Breast epithelium (tissue), 3 donors: ENCODE data around the gene TUBB1.

Experiments
- CTCF ChIP-seq, 3 donors: fragments of 450-650 bp; IDR thresholded peaks; one replicate each; pipeline ENCODE4 v1.5.1; 2016 to 2017; ENCODE audit warnings: antibody characterized with exemption in 3 of 3, mild to moderate bottlenecking in 3 of 3, moderate library complexity in 3 of 3
- POLR2A ChIP-seq: fragments of 450-650 bp; IDR thresholded peaks from one replicate; pipeline ENCODE4 v1.6.1; 2016; ENCODE audit warnings: antibody characterized with exemption, mild to moderate bottlenecking, moderate library complexity

DNA sequence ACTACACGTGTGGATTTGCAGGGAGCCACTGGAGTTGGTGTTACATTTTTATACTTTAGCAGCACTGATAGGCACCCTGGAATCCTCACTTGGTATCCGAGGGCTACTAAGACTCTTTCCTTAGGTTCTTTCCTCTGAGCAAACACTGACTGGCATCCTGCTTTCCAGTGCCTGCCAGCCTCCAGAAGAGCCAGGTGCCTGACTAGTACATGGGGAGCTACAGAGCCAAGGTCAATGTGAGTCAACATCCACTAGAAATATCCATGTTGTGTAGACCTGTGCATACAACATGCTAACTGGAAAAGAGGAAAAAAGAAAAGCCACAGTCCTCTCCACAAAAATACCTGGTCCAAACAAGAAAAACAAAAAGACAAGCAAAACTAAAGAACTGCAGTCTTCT, 5.9 kb downstream of the TUBB1 start:
- TF ChIP-seq CTCF (IDR thresholded peaks at IDR 0.05): no peak
- no peak for TF ChIP-seq POLR2A
